Kidney (tissue), 14 donors: ENCODE measurements around the gene SVOPL. TPM values are rescaled to one million over a fixed set of nuclear protein-coding genes. Genes with fewer than 3 reads are reported as not detected.

Experiments used
- DNase-seq, 5 donors: peaks; one replicate each; pipeline ENCODE4 v3.0.0-alpha.2; 2013 to 2020
- FAIRE-seq: peaks from 2 replicates; lab custom pipeline; 2012; peaks lifted over from hg19 to GRCh38; lab: Jason Lieb, UNC
- H3K27ac ChIP-seq, 2 donors: one replicate each; pipeline ENCODE4 v1.7.0; 2013; ENCODE audit warnings: low read depth in 2 of 2, low read length in 2 of 2, inconsistent platforms in 1 of 2
- H3K27me3 ChIP-seq: one replicate; pipeline ENCODE4 v1.7.1; 2013; ENCODE audit warnings: low read length, inconsistent platforms; ENCODE audit not compliant: control insufficient read depth, insufficient read depth
- H3K36me3 ChIP-seq, 3 donors: one replicate each; pipeline versions ENCODE4 v1.7.0 to v1.7.1; 2013; ENCODE audit warnings: low read length in 3 of 3, control low read depth in 1 of 3, inconsistent platforms in 1 of 3; ENCODE audit not compliant: insufficient read depth in 3 of 3, control insufficient read depth in 2 of 3
- H3K4me1 ChIP-seq, 3 donors: one replicate each; pipeline versions ENCODE4 v1.7.0 to v1.7.1; 2013; ENCODE audit warnings: low read length in 3 of 3, inconsistent platforms in 1 of 3, low read depth in 1 of 3; ENCODE audit not compliant: control insufficient read depth in 2 of 3, insufficient read depth in 2 of 3
- H3K4me3 ChIP-seq, 3 donors: one replicate each; pipeline versions ENCODE4 v1.7.0 to v1.8.1; 2013; ENCODE audit warnings: low read length in 3 of 3, control low read depth in 1 of 3, inconsistent platforms in 1 of 3
- H3K9ac ChIP-seq, 3 donors: one replicate each; pipeline versions ENCODE4 v1.7.0 to v1.7.1; 2013; ENCODE audit warnings: low read length in 3 of 3, control low read depth in 1 of 3, inconsistent platforms in 1 of 3
- H3K9me3 ChIP-seq, 3 donors: one replicate each; pipeline versions ENCODE4 v1.7.0 to v1.7.1; 2013; ENCODE audit warnings: low read length in 3 of 3, control low read depth in 1 of 3, inconsistent platforms in 1 of 3; ENCODE audit not compliant: control insufficient read depth in 2 of 3, insufficient read depth in 1 of 3
- intact Hi-C: fragments of 100-400 bp; cut with DNase I; formaldehyde crosslinking; loops from one replicate; pipeline ENCODE4 v1.11.1; 2022
- polyA plus RNA-seq: library from polyadenylated mRNA; stranded (reverse); fragments of 350-450 nt; fragmentation: Illumina TruSeq; extraction: RNeasy Lipid Tissue Mini Kit (QIAGEN cat#74804); gene quantifications from one replicate; pipeline ENCODE4 v1.2.3, GENCODE V29; 2014; ENCODE audit warnings: low read depth, low replicate concordance; ENCODE audit not compliant: insufficient read depth
- total RNA-seq: library from RNA; stranded (reverse); fragmentation: NEBNext Ultra II Directional; extraction: Animal tissue kit (Norgen Biotek cat#: 25700); gene quantifications from one replicate; pipeline ENCODE4 v1.2.1, GENCODE V29; 2021
- TF ChIP-seq, protein P1 (sequence below): IDR thresholded peaks from 3 replicates; pipeline ENCODE4 v1.5.1; 2012; ENCODE audit warnings: mild to moderate bottlenecking, moderate library complexity, borderline replicate concordance; ENCODE audit not compliant: insufficient read depth; ENCODE audit errors: extremely low read depth
- donor health status: control.
- donor health status: control.
- donor health status: control.
- donor health status: control.
- donor health status: control.
- donor health status: DM: yes; HTN: yes; CAD: no.
- donor health status: Normal renal cell carcinoma (clear cell type).

Gene SVOPL
- total and polyA plus RNA-seq, 2 donors from 2014 or later, result 2.4 to 5.1 TPM

- Histone ChIP-seq H3K36me3 (peaks cover 0 to 18% (median 4%) of the 10 kb centered on the region in 3 donors), H3K9ac (no peak overlapping the region), H3K9me3 (no peaks in the 10 kb centered on the region), H3K27ac (no peak overlapping the region), H3K27me3 (no peaks in the 10 kb centered on the region), H3K4me3 (no peak overlapping the region), H3K4me1 (no peaks in the 10 kb centered on the region)
- FAIRE-seq, result no peak
- TF ChIP-seq, protein P1, sequence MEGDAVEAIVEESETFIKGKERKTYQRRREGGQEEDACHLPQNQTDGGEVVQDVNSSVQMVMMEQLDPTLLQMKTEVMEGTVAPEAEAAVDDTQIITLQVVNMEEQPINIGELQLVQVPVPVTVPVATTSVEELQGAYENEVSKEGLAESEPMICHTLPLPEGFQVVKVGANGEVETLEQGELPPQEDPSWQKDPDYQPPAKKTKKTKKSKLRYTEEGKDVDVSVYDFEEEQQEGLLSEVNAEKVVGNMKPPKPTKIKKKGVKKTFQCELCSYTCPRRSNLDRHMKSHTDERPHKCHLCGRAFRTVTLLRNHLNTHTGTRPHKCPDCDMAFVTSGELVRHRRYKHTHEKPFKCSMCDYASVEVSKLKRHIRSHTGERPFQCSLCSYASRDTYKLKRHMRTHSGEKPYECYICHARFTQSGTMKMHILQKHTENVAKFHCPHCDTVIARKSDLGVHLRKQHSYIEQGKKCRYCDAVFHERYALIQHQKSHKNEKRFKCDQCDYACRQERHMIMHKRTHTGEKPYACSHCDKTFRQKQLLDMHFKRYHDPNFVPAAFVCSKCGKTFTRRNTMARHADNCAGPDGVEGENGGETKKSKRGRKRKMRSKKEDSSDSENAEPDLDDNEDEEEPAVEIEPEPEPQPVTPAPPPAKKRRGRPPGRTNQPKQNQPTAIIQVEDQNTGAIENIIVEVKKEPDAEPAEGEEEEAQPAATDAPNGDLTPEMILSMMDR, result no peak
- no peak for DNase-seq
- intact Hi-C loops, result no loop called here
These were observed 115.7 kb downstream of the SVOPL start for GRCh38 chr7:138585283-138585993.

- no peaks in the 10 kb centered on the region for H3K4me1 ChIP-seq
- DNase-seq, result no peak
- peaks cover 0 to 25% (median 10%) of the 10 kb centered on the region in 3 donors for H3K36me3 ChIP-seq
- H3K27me3 ChIP-seq, result no peaks in the 10 kb centered on the region
- no peak overlapping the region for H3K9ac ChIP-seq
- FAIRE-seq, result no peak
- TF ChIP-seq, protein P1, result no peak
- H3K27ac ChIP-seq, result no peak overlapping the region
- no peak overlapping the region for H3K4me3 ChIP-seq
- intact Hi-C loops, result no loop called here
- no peaks in the 10 kb centered on the region for H3K9me3 ChIP-seq
These were observed 116.5 kb downstream of the SVOPL start for GRCh38 chr7:138584696-138585095.

- Histone ChIP-seq H3K4me1 (no peaks in the 10 kb centered on the region), H3K27me3 (no peaks in the 10 kb centered on the region), H3K36me3 (peaks cover 0 to 29% (median 10%) of the 10 kb centered on the region in 3 donors), H3K4me3 (no peak overlapping the region), H3K27ac (no peak overlapping the region), H3K9ac (no peak overlapping the region), H3K9me3 (no peaks in the 10 kb centered on the region)
- DNase-seq (no peak), FAIRE-seq (no peak)
- intact Hi-C loops, result no loop called here
- TF ChIP-seq, protein P1, result no peak
These were observed 116.9 kb downstream of the SVOPL start for GRCh38 chr7:138584283-138584682.
